Loucy (cell line): Measurements from ENCODE around the gene DMPK.

Experiments
- EZH2phosphoT487 ChIP-seq: fragments of 200-600 bp; IDR thresholded peaks from 2 replicates; pipeline ENCODE4 v1.6.1; 2018; ENCODE audit warnings: antibody characterized with exemption, mild to moderate bottlenecking, moderate library complexity, borderline replicate concordance
- TF ChIP-seq, protein P1 (sequence below): fragments of 200-600 bp; sonication (generic); conservative IDR thresholded peaks from 2 replicates; pipeline ENCODE4 v1.5.1; 2014; ENCODE audit warnings: mild to moderate bottlenecking, antibody characterized with exemption, low read length

DNA sequence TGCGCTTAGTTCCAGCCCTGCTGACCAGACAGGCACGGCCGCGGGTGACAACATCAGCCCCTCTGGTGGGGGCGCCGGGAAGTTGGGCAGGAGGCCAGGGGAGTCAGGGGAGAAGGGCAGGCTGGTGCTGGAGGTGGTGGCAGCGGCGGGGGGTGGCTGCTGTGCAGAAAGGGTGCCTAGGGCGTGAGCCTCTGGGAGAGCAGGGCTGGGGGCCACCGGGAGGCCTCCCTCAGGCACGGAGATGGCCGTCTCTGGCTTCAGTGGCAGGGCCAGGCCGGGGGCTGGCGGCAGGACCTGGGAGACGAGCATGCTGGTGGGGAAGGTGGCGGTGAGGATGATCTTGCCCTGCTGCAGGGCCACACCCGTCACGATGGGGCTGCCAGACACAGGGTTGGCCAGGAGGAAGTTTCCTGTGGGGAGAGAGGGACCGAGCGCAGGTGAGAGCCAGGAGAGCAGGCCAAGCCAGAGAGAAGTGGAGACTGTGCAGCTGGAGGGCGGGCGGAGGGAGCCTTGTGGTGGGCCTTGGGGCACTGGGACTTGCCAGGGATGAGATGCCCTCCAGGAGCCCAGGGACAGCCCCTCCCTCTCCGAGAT is 16.5 kb downstream of the DMPK start:
- TF ChIP-seq, protein P1, sequence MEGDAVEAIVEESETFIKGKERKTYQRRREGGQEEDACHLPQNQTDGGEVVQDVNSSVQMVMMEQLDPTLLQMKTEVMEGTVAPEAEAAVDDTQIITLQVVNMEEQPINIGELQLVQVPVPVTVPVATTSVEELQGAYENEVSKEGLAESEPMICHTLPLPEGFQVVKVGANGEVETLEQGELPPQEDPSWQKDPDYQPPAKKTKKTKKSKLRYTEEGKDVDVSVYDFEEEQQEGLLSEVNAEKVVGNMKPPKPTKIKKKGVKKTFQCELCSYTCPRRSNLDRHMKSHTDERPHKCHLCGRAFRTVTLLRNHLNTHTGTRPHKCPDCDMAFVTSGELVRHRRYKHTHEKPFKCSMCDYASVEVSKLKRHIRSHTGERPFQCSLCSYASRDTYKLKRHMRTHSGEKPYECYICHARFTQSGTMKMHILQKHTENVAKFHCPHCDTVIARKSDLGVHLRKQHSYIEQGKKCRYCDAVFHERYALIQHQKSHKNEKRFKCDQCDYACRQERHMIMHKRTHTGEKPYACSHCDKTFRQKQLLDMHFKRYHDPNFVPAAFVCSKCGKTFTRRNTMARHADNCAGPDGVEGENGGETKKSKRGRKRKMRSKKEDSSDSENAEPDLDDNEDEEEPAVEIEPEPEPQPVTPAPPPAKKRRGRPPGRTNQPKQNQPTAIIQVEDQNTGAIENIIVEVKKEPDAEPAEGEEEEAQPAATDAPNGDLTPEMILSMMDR, result no peak
- no peak for TF ChIP-seq EZH2phosphoT487
